ENCODE data around the gene LCP2. TPM values are rescaled to one million over a fixed set of nuclear protein-coding genes. Genes with fewer than 3 reads are reported as not detected.
A peak's percentile ranks its signal among the peaks of the same experiment; 100 is the strongest.
"Not testable (repeated sequence)": the region's sequence is repeated elsewhere in the genome, so short reads cannot be mapped to it uniquely, and the experiment has no call there.

The LCP2 gene
- total RNA-seq, 1 donor from 2014 or later: 11.6 TPM

- DNase-seq: no peak
Observed at GRCh38 chr5:170248172-170248930, 49.2 kb downstream of the LCP2 start.

GRCh38 chr5:170247363-170247762 is 50.2 kb downstream of the LCP2 start:
- no peak for DNase-seq

- no peak for DNase-seq
Observed at GRCh38 chr5:170246126-170246870, 51.3 kb downstream of the LCP2 start.

- not testable (repeated sequence) for DNase-seq
Observed at GRCh38 chr5:170245436-170245835, 52.1 kb downstream of the LCP2 start.

GRCh38 chr5:170238456-170239196 is 59.0 kb downstream of the LCP2 start:
- DNase-seq: no peak

- no peak for DNase-seq
Observed at GRCh38 chr5:170235876-170236864, 61.4 kb downstream of the LCP2 start.

- no peak for DNase-seq
Observed at GRCh38 chr5:170233358-170233892, 64.2 kb downstream of the LCP2 start.

GRCh38 chr5:170232786-170233185 is 64.8 kb downstream of the LCP2 start, which contains the start of gene C5orf58:
Gene C5orf58, plus strand, starts transcription at chr5:170232985. Its CDS starts 1,992 bp downstream, at chr5:170234977.
- no peak for DNase-seq

GRCh38 chr5:170228762-170229435 is 68.7 kb downstream of the LCP2 start:
- DNase-seq: peak; percentile 14

GRCh38 chr5:170226661-170227060 is 70.9 kb downstream of the LCP2 start:
- DNase-seq: no peak

GRCh38 chr5:170226129-170226615 is 71.4 kb downstream of the LCP2 start:
- DNase-seq: no peak

- DNase-seq: peak; percentile 89
Observed at GRCh38 chr5:170225326-170226128, 72.0 kb downstream of the LCP2 start.

GRCh38 chr5:170223906-170224305 is 73.7 kb downstream of the LCP2 start:
- DNase-seq: no peak

GRCh38 chr5:170223360-170223759 is 74.2 kb downstream of the LCP2 start:
- no peak for DNase-seq

GRCh38 chr5:170221327-170221741 is 76.2 kb downstream of the LCP2 start:
- peak; percentile 65 for DNase-seq

GRCh38 chr5:170220191-170220590 is 77.4 kb downstream of the LCP2 start:
- DNase-seq: no peak

- no peak for DNase-seq
Observed at GRCh38 chr5:170219615-170220014, 78.0 kb downstream of the LCP2 start.

- no peak for DNase-seq
Observed at GRCh38 chr5:170218726-170219125, 78.9 kb downstream of the LCP2 start.

- no peak for DNase-seq
Observed at GRCh38 chr5:170217831-170218230, 79.7 kb downstream of the LCP2 start.
